Measurements from ENCODE around the gene RFNG.

The RFNG gene

DNA sequence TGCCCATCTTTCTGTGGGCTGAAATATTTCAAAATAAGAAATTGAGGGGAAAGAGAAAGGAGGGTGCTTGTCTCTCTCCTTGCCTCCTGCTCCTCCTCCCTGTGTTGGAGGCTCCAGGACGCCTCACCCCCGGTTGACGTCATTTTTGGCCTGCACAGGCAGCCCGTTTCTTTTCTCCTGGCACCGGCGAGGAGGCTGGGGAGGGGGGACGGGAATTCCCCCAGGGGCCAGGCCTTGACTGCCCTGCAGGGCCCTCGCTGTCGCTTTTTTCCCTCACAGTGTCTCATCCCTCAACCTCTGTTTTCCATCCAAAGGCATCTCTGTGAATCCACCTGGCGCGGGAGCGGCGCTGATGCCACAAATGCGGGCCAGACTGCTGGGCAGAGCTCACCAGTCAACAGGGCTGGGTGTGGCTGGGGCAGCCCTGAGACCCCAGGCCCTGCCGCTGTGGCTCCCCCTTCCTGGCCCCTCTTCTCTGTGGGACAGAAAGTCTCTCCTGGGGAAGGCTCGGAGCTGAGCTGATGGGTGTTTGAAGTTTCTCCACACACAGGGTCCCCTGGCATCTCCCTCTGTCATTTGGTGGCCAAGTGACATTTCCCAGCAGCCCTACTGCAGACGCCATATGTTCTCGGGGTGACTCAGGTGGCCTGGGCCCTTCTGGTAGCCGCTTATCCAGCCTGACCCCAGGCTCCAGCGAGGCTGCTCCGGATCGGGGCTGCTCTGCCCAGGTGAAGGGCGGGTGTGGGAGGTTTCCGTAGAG, 45.0 kb downstream of the RFNG start:
- Histone ChIP-seq H3K9ac (no peak overlapping the region; a peak in 1 of 22 replicates), H3K4me1 (peaks cover 28 to 88% (median 63%) of the 10 kb centered on the region in 10 experiments), H3K36me3 (no peaks in the 10 kb centered on the region; a peak in 1 of 22 replicates), H3K4me2 (peak overlapping the region in 9 of 11 experiments; percentile 15 to 93 (median 71); a peak in 15 of 22 replicates), H4K20me1 (peaks cover 50 to 90% (median 68%) of the 10 kb centered on the region in 11 experiments; a peak in 21 of 22 replicates), H3K9me3 (replicated peaks in 1 of 11) (no peaks in the 10 kb centered on the region), H3K27ac (no peak overlapping the region), H3K27me3 (peaks cover 0 to 43% (median 15%) of the 10 kb centered on the region in 11 experiments; a peak in 17 of 22 replicates), H3K4me3 (no peak overlapping the region)
- no peak for TF ChIP-seq Cebpa-rat (IDR thresholded peaks at IDR 0.05)

DNA sequence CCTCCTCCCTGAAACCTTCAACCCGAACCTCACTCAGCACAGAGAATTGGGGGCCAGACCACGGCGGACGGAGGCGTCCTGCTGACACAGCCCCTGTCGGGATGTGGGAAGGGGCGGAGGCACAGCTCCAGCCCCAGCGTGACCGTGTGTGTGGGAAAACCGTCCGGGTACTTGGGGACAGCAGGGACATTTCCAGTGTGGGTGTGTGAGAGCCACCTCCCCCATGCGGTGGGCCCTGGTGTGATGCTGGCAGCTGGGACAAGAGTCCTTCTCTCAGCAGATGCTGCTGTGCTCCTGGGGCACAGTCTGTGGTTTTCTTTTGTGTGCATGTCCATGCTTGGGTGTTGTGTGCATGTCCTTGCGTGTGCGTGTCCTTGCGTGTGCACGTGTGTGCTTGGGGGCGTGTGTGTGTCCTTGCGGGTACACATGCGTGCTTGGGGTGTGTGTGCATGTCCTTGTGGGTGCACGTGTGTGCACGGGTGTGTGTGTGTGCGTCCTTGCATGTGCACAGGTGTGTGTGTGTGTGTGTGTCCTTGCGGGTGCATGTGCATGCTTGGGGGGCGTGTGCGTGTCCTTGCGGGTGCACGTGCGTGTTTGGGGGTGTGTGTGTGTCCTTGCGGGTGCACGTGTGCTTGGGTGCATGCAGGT, 45.8 kb downstream of the RFNG start:
- no peak for TF ChIP-seq Cebpa-rat (IDR thresholded peaks at IDR 0.05)
- H3K9me3 ChIP-seq (replicated peaks in 1 of 11): no peaks in the 10 kb centered on the region
- peaks cover 0 to 48% (median 11%) of the 10 kb centered on the region in 11 experiments; a peak in 14 of 22 replicates for H3K27me3 ChIP-seq
- H3K36me3 ChIP-seq: no peaks in the 10 kb centered on the region
- peaks cover 37 to 89% (median 67%) of the 10 kb centered on the region in 10 experiments for H3K4me1 ChIP-seq
- H3K27ac ChIP-seq: no peak overlapping the region
- no peak overlapping the region for H3K9ac ChIP-seq
- peaks cover 58 to 92% (median 74%) of the 10 kb centered on the region in 11 experiments; a peak in 21 of 22 replicates for H4K20me1 ChIP-seq
- H3K4me2 ChIP-seq: peak overlapping the region in 10 of 11 experiments; percentile 26 to 99 (median 86); a peak in 17 of 22 replicates
- H3K4me3 ChIP-seq: no peak overlapping the region

DNA sequence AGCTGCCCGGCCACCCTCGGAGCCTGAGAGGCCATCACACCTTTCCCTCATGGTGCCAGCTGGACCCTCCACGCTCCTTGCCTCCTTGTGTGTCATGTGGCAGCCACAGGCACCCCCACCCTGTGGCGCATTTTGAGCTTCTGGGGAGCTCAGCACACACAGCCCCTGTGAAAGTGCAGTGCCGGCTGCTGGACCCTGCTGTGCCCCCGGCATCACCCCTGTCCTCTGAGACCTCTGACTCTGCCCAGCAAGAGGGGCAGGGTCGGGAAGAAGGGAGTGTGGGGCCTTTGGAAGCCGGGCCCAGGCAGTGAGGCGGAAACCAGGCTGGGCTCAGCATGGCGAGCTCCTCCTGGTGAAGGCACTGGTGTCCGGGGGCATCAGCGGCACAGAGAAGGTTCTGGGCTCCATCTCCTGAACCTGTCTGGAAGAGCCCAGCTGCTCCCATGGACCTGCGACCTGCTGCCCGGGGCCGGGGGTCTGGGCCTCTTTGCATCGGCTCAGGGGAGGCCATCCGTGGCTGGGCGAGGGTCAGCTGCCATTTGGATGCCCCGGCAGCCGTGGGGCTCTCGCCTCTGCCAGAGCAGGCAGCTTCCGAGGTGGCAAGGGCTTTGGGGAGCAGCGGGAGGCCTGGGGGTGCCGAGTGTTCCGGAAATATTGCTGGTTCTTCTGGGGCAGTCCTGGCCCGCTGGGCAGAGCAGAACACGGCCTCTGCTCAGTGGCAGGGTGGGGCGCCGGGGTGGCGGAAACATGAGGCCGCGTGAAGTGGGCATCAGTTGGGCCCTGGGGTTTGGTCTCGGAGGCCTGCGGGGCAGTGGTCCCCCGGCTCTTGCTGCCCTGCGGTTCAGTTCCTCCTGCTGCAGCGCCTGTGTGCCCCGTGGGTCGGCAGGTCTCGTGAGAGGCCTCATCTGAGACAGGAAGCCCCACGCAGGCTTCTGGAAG, 46.8 kb downstream of the RFNG start:
- no peaks in the 10 kb centered on the region for H3K36me3 ChIP-seq
- TF ChIP-seq Cebpa-rat (IDR thresholded peaks at IDR 0.05): no peak
- peaks cover 0 to 58% (median 11%) of the 10 kb centered on the region in 11 experiments; a peak in 14 of 22 replicates for H3K27me3 ChIP-seq
- H4K20me1 ChIP-seq: peaks cover 68 to 99% (median 85%) of the 10 kb centered on the region in 11 experiments; a peak in 21 of 22 replicates
- peaks cover 47 to 95% (median 77%) of the 10 kb centered on the region in 10 experiments for H3K4me1 ChIP-seq
- no peak overlapping the region for H3K4me3 ChIP-seq
- H3K4me2 ChIP-seq: peak overlapping the region; percentile 45 to 99 (median 84)
- H3K27ac ChIP-seq: 0 out of 22 replicates have a peak overlapping the region, but pooled peaks of 1 of the 11 experiments have one; percentile 55
- no peaks in the 10 kb centered on the region for H3K9me3 ChIP-seq (replicated peaks in 1 of 11)
- H3K9ac ChIP-seq: peak overlapping the region in 5 of 11 experiments; percentile 1 to 53 (median 24); a peak in 6 of 22 replicates

DNA sequence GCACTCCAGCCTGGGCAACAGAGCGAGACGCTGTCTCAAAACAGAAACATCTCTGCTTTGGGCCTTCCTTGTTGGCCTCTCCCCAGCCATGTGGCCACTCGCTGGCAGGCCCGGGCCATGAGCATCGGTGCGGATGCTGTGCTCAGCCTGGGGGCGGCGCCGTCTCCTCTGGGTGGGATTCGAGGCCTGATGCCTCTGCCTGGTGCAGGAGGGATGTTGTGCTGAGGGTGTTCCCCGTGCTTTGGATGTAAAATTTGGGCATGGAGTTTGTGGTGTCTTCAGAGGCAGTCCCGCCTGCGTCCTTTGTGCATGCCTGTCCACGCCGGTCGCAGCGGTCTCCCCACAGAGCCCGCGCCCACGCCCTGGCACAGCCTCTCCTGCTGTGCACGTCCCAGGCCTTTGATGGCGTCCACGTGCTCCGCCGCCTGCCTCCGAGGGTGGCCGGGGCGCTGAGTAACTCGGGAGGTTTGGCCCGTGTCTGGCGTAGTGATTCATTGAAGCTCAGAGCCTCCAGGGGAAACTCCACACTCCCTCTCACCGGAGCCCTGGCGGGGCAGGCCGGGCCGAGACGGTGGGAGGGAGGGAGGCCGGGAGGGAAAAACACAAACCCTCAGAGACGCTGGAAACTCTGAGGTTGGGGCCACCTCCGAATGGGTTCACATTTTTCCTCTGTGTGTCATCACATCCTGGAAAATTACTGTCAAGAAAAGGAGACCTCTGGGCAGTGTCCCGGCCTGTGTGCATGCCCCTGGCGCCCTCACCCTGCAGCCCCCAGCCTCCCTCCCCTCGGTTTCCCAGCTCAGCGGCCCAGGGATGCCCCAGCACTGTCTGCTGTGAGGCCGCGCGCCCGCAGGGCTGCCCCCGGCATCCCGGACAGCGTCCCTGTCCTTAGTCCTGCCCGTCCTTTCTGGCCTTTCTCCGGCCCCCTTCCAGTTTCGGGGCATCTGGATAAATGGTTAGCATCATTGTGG, 47.9 kb downstream of the RFNG start:
- H3K27ac ChIP-seq: peak overlapping the region in 4 of 11 experiments; percentile 22 to 55 (median 30); a peak in 6 of 22 replicates
- H3K4me2 ChIP-seq: peak overlapping the region; percentile 45 to 99 (median 84)
- H4K20me1 ChIP-seq: peaks cover 71 to 100% (median 91%) of the 10 kb centered on the region in 11 experiments; a peak in 21 of 22 replicates
- H3K27me3 ChIP-seq: peaks cover 0 to 64% (median 11%) of the 10 kb centered on the region in 11 experiments; a peak in 14 of 22 replicates
- no peak for TF ChIP-seq Cebpa-rat (IDR thresholded peaks at IDR 0.05)
- peaks cover 47 to 96% (median 87%) of the 10 kb centered on the region in 10 experiments for H3K4me1 ChIP-seq
- peaks cover 0 to 3% (median 0%) of the 10 kb centered on the region in 11 experiments; a peak in 1 of 22 replicates for H3K36me3 ChIP-seq
- H3K9me3 ChIP-seq (replicated peaks in 1 of 11): no peaks in the 10 kb centered on the region
- H3K9ac ChIP-seq: peak overlapping the region in 7 of 11 experiments; percentile 1 to 53 (median 24); a peak in 9 of 22 replicates
- H3K4me3 ChIP-seq: no peak overlapping the region; a peak in 1 of 20 replicates

DNA sequence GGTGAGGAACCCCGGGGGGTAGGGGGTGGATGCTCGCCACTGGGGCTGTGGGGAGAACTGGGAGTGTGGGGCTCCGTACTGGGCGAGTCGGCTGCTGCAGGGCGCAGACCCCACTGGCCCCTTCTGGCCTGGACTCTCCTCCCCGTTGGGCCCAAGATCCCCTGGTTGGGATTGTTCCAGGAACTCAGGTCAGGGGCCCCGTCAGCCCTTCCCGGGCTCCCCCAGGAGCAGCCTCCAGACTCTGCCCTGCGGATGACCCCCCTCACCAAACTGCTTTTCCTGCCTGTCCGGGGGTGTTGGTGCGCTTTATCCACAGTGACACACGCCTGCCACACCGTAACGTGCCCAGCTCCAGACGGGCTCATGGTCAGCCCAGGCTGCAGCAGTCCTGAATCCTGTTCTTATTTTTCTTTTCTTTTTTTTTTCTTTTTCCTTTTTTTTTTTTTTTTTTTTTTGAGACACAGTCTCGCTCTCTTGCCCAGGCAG, 50.0 kb downstream of the RFNG start:
- H3K9me3 ChIP-seq (replicated peaks in 1 of 11): no peaks in the 10 kb centered on the region
- peaks cover 0 to 11% (median 4%) of the 10 kb centered on the region in 11 experiments; a peak in 10 of 22 replicates for H3K36me3 ChIP-seq
- H3K9ac ChIP-seq: peak overlapping the region in 7 of 11 experiments; percentile 22 to 74 (median 41); a peak in 4 of 22 replicates
- H3K27me3 ChIP-seq: peaks cover 0 to 50% (median 0%) of the 10 kb centered on the region in 11 experiments; a peak in 12 of 22 replicates
- H3K4me1 ChIP-seq: peaks cover 47 to 86% (median 80%) of the 10 kb centered on the region in 10 experiments
- TF ChIP-seq Cebpa-rat (IDR thresholded peaks at IDR 0.05): no peak
- peaks cover 59 to 87% (median 76%) of the 10 kb centered on the region in 11 experiments; a peak in 21 of 22 replicates for H4K20me1 ChIP-seq
- H3K4me2 ChIP-seq: peak overlapping the region; percentile 62 to 99 (median 84)
- peak overlapping the region in 1 of 10 experiments; percentile 35; a peak in 4 of 20 replicates for H3K4me3 ChIP-seq
- no peak overlapping the region for H3K27ac ChIP-seq

DNA sequence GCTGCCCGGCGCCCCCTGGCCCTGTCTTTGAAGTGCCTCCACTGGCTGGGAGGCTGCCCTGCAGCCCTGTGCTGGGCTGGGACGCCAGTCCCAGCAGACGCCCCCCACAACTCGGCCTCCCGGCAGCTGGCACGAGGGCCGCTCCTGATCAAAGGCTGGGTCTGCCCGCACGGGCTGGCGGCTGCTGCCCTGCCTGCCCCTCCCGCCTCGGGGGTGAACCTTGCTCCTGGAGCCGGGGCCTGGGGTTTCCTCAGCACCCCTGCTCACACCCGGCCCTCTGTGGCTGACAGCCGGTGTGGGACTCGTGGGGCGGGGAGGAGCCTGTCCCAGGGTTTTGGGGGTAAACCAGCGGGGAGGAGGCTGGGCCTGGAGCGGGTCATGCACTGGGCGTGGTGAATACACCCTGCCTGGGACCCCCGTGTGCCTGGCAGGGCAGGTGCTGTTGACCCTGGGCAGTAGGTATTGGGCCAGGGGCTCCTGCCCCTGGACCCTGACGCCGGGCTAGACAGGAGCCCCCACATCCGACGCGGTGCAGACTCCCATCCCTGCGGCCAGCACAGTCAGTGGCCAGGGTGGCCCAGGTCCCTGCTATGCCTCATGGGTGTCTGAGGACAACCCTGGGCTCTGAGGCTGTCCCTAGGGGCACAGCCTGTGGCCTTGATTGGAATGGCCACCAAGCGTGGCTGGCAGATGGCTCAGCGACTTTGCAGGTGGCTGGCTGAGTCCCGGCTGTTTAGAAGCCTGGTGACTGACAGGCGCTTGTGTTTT, 50.6 kb downstream of the RFNG start:
- Histone ChIP-seq H3K9me3 (replicated peaks in 1 of 11) (no peaks in the 10 kb centered on the region), H3K9ac (peak overlapping the region in 9 of 11 experiments; percentile 22 to 74 (median 41); a peak in 15 of 22 replicates), H3K36me3 (peaks cover 0 to 15% (median 4%) of the 10 kb centered on the region in 11 experiments; a peak in 10 of 22 replicates), H3K27ac (no peak overlapping the region), H3K4me1 (peaks cover 47 to 81% (median 79%) of the 10 kb centered on the region in 10 experiments), H3K4me2 (peak overlapping the region; percentile 62 to 99 (median 84)), H3K4me3 (peak overlapping the region in 4 of 10 experiments; percentile 4 to 44 (median 30); a peak in 7 of 20 replicates), H4K20me1 (peaks cover 55 to 86% (median 70%) of the 10 kb centered on the region in 11 experiments; a peak in 21 of 22 replicates), H3K27me3 (peaks cover 0 to 46% (median 0%) of the 10 kb centered on the region in 11 experiments; a peak in 12 of 22 replicates)
- TF ChIP-seq Cebpa-rat (IDR thresholded peaks at IDR 0.05): no peak
